MM.1S (cell line): Measurements from ENCODE around the gene CCDC187.

Experiments
- DNase-seq: peaks from one replicate; pipeline ENCODE4 v3.0.0-alpha.2; 2015
- H2AFZ ChIP-seq: fragments of 300-600 bp; sonication (generic); 2 replicates; pipeline ENCODE4 v1.6.0; 2016; ENCODE audit warnings: antibody characterized with exemption, low read length
- H3F3A ChIP-seq: fragments of 300-600 bp; sonication (generic); 2 replicates; pipeline ENCODE4 v1.6.1; 2016; ENCODE audit warnings: mild to moderate bottlenecking, antibody characterized with exemption, low read length, moderate library complexity, mixed read lengths; ENCODE audit not compliant: insufficient read depth
- H3K27ac ChIP-seq: fragments of 300-600 bp; sonication (generic); 2 replicates; pipeline ENCODE4 v1.5.1; 2016; ENCODE audit warnings: mild to moderate bottlenecking, low read length
- H3K27me3 ChIP-seq: fragments of 300-600 bp; sonication (generic); replicated peaks from 2 replicates; pipeline ENCODE4 v1.6.0; 2016; ENCODE audit warnings: low read length; ENCODE audit not compliant: insufficient read depth
- H3K36me3 ChIP-seq: fragments of 300-600 bp; sonication (generic); replicated peaks from 2 replicates; pipeline ENCODE4 v1.6.1; 2016; ENCODE audit warnings: mild to moderate bottlenecking, low read length, mixed read lengths; ENCODE audit not compliant: insufficient read depth
- H3K4me1 ChIP-seq: fragments of 300-600 bp; sonication (generic); 2 replicates; pipeline ENCODE4 v1.6.1; 2016; ENCODE audit warnings: low read length, mixed read lengths
- H3K4me2 ChIP-seq: fragments of 300-600 bp; sonication (generic); 2 replicates; pipeline ENCODE4 v1.6.0; 2016; ENCODE audit warnings: low read depth, low read length
- H3K4me3 ChIP-seq: fragments of 300-600 bp; sonication (generic); 2 replicates; pipeline ENCODE4 v1.5.1; 2016; ENCODE audit warnings: low read length, mixed read lengths
- H3K79me2 ChIP-seq: fragments of 300-600 bp; sonication (generic); 2 replicates; pipeline ENCODE4 v1.6.1; 2016; ENCODE audit warnings: mixed run types, low read length, mixed read lengths
- H3K9ac ChIP-seq: fragments of 300-600 bp; sonication (generic); 2 replicates; pipeline ENCODE4 v1.6.1; 2016; ENCODE audit warnings: low read length, mixed read lengths
- H3K9me2 ChIP-seq: fragments of 300-600 bp; sonication (generic); replicated peaks from 2 replicates; pipeline ENCODE4 v1.6.1; 2016; ENCODE audit warnings: mild to moderate bottlenecking, low read length, mixed read lengths; ENCODE audit not compliant: insufficient read depth
- H3K9me3 ChIP-seq: fragments of 300-600 bp; sonication (generic); replicated peaks from 2 replicates; pipeline ENCODE4 v1.6.1; 2016; ENCODE audit warnings: mild to moderate bottlenecking, low read length, mixed read lengths; ENCODE audit not compliant: insufficient read depth
- H4K20me1 ChIP-seq: fragments of 300-600 bp; sonication (generic); 2 replicates; pipeline ENCODE4 v1.6.1; 2016; ENCODE audit warnings: mild to moderate bottlenecking, low read length, moderate library complexity, mixed read lengths; ENCODE audit not compliant: insufficient read depth
- CTCF ChIP-seq: fragments of 300-600 bp; sonication (generic); IDR thresholded peaks from 2 replicates; pipeline ENCODE4 v1.5.1; 2016; ENCODE audit warnings: antibody characterized with exemption, low read length, mixed read lengths
- EZH2 ChIP-seq: fragments of 300-600 bp; sonication (generic); optimal IDR thresholded peaks from 2 replicates; pipeline ENCODE3; 2017; ENCODE audit warnings: low read depth, mild to moderate bottlenecking, antibody characterized with exemption, low read length, mixed read lengths
- EZH2phosphoT487 ChIP-seq: fragments of 300-600 bp; sonication (generic); IDR thresholded peaks from 2 replicates; pipeline ENCODE4 v1.6.1; 2018; ENCODE audit warnings: antibody characterized with exemption, low read length

CCDC187 gene

DNA sequence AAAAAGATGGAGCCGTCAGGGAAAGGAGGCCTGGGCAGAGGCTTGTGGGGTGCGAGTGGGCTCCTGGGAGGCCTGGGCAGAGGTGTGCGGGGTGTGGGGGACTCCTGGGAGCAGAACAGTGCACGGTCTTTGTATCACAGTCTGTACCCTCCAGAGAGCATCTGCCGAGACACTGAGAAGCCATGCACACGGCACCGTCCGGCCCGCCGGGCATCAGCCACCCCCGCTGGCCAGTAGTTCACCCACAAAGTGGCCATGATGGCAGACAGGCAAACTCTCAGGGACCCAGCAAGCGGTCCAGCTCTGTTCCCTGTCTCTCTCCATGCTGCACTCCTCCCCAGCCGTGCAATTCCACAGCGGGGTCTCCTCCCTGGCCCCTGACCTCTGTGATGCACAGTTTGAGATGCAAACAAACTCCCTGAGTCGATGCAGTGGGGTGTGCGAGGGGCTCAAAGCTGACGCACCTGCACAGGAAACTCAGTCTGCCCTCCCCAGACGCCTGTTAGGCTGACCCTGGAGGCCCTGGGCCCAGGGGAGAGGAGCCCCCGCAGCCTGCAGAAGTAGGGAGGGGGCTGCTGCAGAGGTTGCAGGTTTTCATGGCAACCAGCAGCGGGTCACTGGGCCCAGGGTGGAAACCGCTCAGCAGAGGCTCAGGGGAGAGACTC, 14.3 kb upstream of the CCDC187 start:
- H3K27me3 ChIP-seq, result peaks cover 97% of the 10 kb centered on the region
- H3K9me2 ChIP-seq, result no peaks in the 10 kb centered on the region
- H3K36me3 ChIP-seq, result no peaks in the 10 kb centered on the region
- no peak overlapping the region for H3K27ac ChIP-seq
- H3K4me2 ChIP-seq, result no peak overlapping the region
- no peak overlapping the region for H2AFZ ChIP-seq
- H3F3A ChIP-seq, result no peaks in the 10 kb centered on the region
- H4K20me1 ChIP-seq, result no peaks in the 10 kb centered on the region
- H3K4me1 ChIP-seq, result no peaks in the 10 kb centered on the region
- H3K9ac ChIP-seq, result no peak overlapping the region
- TF ChIP-seq EZH2phosphoT487 (no peak), EZH2 (no peak), CTCF (no peak)
- no peak for DNase-seq
- H3K79me2 ChIP-seq, result no peaks in the 10 kb centered on the region
- no peaks in the 10 kb centered on the region for H3K9me3 ChIP-seq
- H3K4me3 ChIP-seq, result no peak overlapping the region

DNA sequence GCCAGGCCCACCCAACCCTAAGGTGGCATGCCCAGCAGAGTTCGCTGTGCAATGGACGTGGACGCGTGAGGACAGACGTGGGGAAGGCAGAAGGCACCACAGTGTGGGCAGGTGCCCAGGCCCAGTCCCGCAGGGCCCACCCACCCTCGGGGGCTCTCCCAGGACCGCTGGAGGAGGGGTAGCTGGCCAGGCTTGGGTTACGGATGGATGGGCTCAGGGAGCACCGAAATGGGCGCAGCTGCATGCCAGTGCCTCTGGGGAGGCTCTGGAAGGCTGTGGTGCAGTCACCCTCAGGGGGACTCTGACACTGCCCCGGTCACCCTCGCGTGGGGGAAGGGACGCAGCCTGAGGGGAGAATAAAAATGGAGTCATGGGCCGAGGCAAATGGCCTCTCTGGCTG, 13.8 kb upstream of the CCDC187 start:
- H3K9ac ChIP-seq, result no peak overlapping the region
- no peaks in the 10 kb centered on the region for H4K20me1 ChIP-seq
- H3K27me3 ChIP-seq, result peaks cover 97% of the 10 kb centered on the region
- no peaks in the 10 kb centered on the region for H3K9me2 ChIP-seq
- DNase-seq, result no peak
- no peak for TF ChIP-seq EZH2phosphoT487
- TF ChIP-seq EZH2, result peak; percentile 9
- TF ChIP-seq CTCF, result no peak
- H2AFZ ChIP-seq, result no peak overlapping the region
- H3K4me2 ChIP-seq, result no peak overlapping the region
- no peaks in the 10 kb centered on the region for H3K4me1 ChIP-seq
- H3K9me3 ChIP-seq, result no peaks in the 10 kb centered on the region
- no peak overlapping the region for H3K4me3 ChIP-seq
- no peaks in the 10 kb centered on the region for H3K79me2 ChIP-seq
- H3K27ac ChIP-seq, result no peak overlapping the region
- H3K36me3 ChIP-seq, result no peaks in the 10 kb centered on the region
- no peaks in the 10 kb centered on the region for H3F3A ChIP-seq

DNA sequence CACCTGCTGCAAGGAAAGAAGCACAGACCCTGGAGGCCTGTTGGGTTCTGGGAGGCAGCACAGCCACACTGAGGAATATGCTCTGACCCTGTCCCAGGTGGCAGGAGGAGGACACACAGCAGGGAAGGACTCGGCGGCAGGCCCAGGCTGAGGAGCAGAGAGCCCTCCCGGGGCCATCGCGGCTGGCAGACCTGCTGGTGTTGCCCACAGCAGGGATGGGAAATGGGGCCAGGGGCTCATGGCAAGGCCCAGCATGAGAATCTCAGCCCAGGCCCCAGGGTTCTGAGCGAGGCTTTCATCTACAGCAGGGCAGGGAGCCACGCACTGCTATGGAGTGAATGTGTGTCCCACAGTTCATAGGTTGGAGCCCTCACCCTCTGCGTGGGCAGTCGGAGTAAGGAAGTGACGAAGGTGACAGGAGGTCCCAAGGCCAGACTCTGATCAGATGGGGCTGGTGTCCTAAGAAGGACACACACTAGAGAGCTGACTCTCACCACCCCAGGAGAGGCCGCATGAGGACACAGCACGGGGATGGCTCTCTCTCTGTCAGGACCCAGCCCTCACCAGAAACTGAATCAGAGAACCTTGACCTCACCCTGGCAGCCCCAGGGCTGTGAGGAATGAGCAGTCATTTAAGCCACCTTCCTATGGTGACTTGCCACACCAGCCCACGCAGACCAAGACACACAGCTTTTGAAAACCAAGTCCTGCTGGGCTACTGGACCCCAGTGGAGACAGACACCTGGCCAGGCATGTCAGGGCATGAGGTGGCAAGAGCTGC, 13.2 kb upstream of the CCDC187 start:
- Histone ChIP-seq H4K20me1 (no peaks in the 10 kb centered on the region), H3K4me2 (no peak overlapping the region), H3K27me3 (peaks cover 96% of the 10 kb centered on the region), H3K36me3 (no peaks in the 10 kb centered on the region), H3K9me2 (no peaks in the 10 kb centered on the region), H3K9me3 (no peaks in the 10 kb centered on the region), H3F3A (no peaks in the 10 kb centered on the region), H3K27ac (no peak overlapping the region), H3K79me2 (no peaks in the 10 kb centered on the region), H3K4me3 (no peak overlapping the region), H3K9ac (no peak overlapping the region), H2AFZ (no peak overlapping the region), H3K4me1 (no peaks in the 10 kb centered on the region)
- TF ChIP-seq EZH2phosphoT487 (no peak), EZH2 (no peak), CTCF (no peak)
- DNase-seq, result no peak
